PC-3 (cell line): ENCODE measurements around the gene TMC1. TPM values are rescaled to one million over a fixed set of nuclear protein-coding genes. Genes with fewer than 3 reads are reported as not detected.
"Not testable (repeated sequence)": the region's sequence is repeated elsewhere in the genome, so short reads cannot be mapped to it uniquely, and the experiment has no call there.

Source experiments
- ATAC-seq: fragments of 200-7000 bp; cut with Tn5 transposase; 2 replicates; pipeline ENCODE4 v1.9.1; 2020; ENCODE audit warnings: mild to moderate bottlenecking, moderate library complexity
- BruUV-seq: library from RNA; stranded (reverse); fragments of 400-500 nt; replicated peaks from 2 replicates; lab custom pipeline; 2021; lab: Mats Ljungman, UMichigan
- CTCF ChIA-PET: fragments of 300-600 bp; sonication (Branson Sonifier 250); formaldehyde crosslinking; loops from one replicate; lab custom pipeline; 2022; ENCODE audit warnings: antibody characterized with exemption; lab: Charles Lee
- POLR2A ChIA-PET: fragments of 300-600 bp; sonication (Branson Sonifier 250); formaldehyde crosslinking; loops from one replicate; lab custom pipeline; 2022; ENCODE audit warnings: antibody characterized with exemption; ENCODE audit not compliant: unreplicated experiment; lab: Charles Lee
- DNase-seq: peaks from one replicate; pipeline ENCODE4 v3.0.0-alpha.2; 2015
- H2AFZ ChIP-seq: fragments of 300-600 bp; sonication (generic); 2 replicates; pipeline ENCODE4 v1.6.0; 2016; ENCODE audit warnings: antibody characterized with exemption, low read length
- H3F3A ChIP-seq: fragments of 300-600 bp; sonication (generic); one replicate; pipeline ENCODE4 v1.6.0; 2017; ENCODE audit warnings: antibody characterized with exemption, low read length, control low read depth, mild to moderate bottlenecking; ENCODE audit not compliant: unreplicated experiment
- H3K27ac ChIP-seq: fragments of 300-600 bp; sonication (generic); 2 replicates; pipeline ENCODE4 v1.5.1; 2016; ENCODE audit warnings: mild to moderate bottlenecking, low read length
- H3K27me3 ChIP-seq: fragments of 300-600 bp; sonication (generic); 2 replicates; pipeline ENCODE4 v1.6.1; 2016; ENCODE audit warnings: low read length, mixed read lengths
- H3K36me3 ChIP-seq: fragments of 300-600 bp; sonication (generic); 2 replicates; pipeline ENCODE4 v1.6.1; 2016; ENCODE audit warnings: low read depth, mixed run types, low read length, mixed read lengths
- H3K4me1 ChIP-seq: fragments of 300-600 bp; sonication (generic); 2 replicates; pipeline ENCODE4 v1.5.1; 2016; ENCODE audit warnings: low read length; ENCODE audit not compliant: insufficient read depth
- H3K4me2 ChIP-seq: fragments of 300-600 bp; sonication (generic); 2 replicates; pipeline ENCODE4 v1.6.0; 2016; ENCODE audit warnings: low read length
- H3K4me3 ChIP-seq: fragments of 300-600 bp; sonication (generic); 2 replicates; pipeline ENCODE4 v1.5.1; 2016; ENCODE audit warnings: mild to moderate bottlenecking, low read length, mixed read lengths
- H3K79me2 ChIP-seq: fragments of 300-600 bp; sonication (generic); 2 replicates; pipeline ENCODE4 v1.6.1; 2017; ENCODE audit warnings: low read length, mixed read lengths
- H3K9ac ChIP-seq: fragments of 300-600 bp; sonication (generic); 2 replicates; pipeline ENCODE4 v1.6.0; 2016; ENCODE audit warnings: mild to moderate bottlenecking, low read length
- H3K9me2 ChIP-seq: fragments of 300-600 bp; sonication (generic); replicated peaks from 2 replicates; pipeline ENCODE4 v1.6.1; 2016; ENCODE audit warnings: mixed run types, low read length, mixed read lengths
- H3K9me3 ChIP-seq: fragments of 300-600 bp; sonication (generic); 2 replicates; pipeline ENCODE4 v1.6.1; 2016; ENCODE audit warnings: low read length, mixed read lengths
- H4K20me1 ChIP-seq: fragments of 300-600 bp; sonication (generic); 2 replicates; pipeline ENCODE4 v1.6.1; 2016; ENCODE audit warnings: low read length, mixed read lengths
- EZH2 ChIP-seq: fragments of 300-600 bp; sonication (generic); IDR thresholded peaks from one replicate; pipeline ENCODE4 v1.6.1; 2017; ENCODE audit warnings: antibody characterized with exemption, mild to moderate bottlenecking, low read length; ENCODE audit not compliant: unreplicated experiment
- EZH2phosphoT487 ChIP-seq: fragments of 300-600 bp; sonication (generic); IDR thresholded peaks from 2 replicates; pipeline ENCODE4 v1.6.1; 2018; ENCODE audit warnings: mild to moderate bottlenecking, antibody characterized with exemption, low read length, borderline replicate concordance
- intact Hi-C: fragments of 100-400 bp; cut with micrococcal nuclease; formaldehyde crosslinking; loops from 2 replicates; pipeline ENCODE4 v1.9.0; 2023
- total RNA-seq: library from RNA; depleted of rRNA; stranded (reverse); fragments of >200 nt; gene quantifications from 2 replicates; pipeline ENCODE4 v1.2.3, GENCODE V29; 2014
- TF ChIP-seq, protein P1 (sequence below): fragments of 300-600 bp; sonication (generic); conservative IDR thresholded peaks from 2 replicates; pipeline ENCODE4 v1.5.1; 2017; ENCODE audit warnings: antibody characterized with exemption, low read depth, mild to moderate bottlenecking, low read length

TMC1 gene
- total RNA-seq, 1 experiment from 2014 or later, result 0.15 TPM

DNA sequence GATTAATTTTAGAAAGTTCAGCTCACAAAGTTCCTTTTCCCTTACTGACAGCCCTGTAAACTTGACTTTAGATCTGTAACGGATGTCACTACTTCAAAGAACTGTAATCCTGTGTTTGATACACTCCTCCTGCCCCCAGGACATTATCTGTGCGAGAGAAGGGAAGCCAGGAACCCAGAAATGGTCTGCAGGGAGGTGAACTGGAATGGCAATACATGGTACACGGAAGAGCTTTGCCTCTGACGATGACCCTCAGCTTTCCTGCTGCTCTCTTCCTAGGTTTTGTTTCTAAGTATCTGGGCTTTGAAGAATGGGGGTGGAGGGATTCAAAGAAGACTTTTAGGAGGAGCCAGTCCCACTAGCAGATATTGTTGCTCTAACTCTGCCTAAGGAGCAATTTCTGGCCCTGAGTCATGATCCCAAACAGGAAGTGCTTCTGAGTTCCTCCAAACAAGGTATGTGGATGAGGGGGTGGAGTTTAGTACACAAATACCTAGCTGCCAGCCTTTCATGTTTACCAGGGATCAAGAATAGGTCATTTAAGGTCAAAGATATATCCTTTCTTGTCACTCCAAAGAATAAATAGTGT lies 43.4 kb upstream of the TMC1 start:
- BruUV-seq, result no TSS peak
- ATAC-seq (peak; percentile 70), DNase-seq (peak; percentile 86)
- H3K4me2 ChIP-seq, result peak overlapping the region; percentile 76
- H3K4me1 ChIP-seq, result peaks cover 45% of the 10 kb centered on the region
- ChIA-PET CTCF (no interaction called here), POLR2A (no interaction called here)
- intact Hi-C loops, result loop anchor here (1.0 to 5.0 kb wide), 7 partner anchors 34 to 186 kb away; no protein-coding TSS in a partner anchor
- H3K9me2 ChIP-seq, result no peaks in the 10 kb centered on the region
- H3K27me3 ChIP-seq, result no peaks in the 10 kb centered on the region
- TF ChIP-seq, protein P1, sequence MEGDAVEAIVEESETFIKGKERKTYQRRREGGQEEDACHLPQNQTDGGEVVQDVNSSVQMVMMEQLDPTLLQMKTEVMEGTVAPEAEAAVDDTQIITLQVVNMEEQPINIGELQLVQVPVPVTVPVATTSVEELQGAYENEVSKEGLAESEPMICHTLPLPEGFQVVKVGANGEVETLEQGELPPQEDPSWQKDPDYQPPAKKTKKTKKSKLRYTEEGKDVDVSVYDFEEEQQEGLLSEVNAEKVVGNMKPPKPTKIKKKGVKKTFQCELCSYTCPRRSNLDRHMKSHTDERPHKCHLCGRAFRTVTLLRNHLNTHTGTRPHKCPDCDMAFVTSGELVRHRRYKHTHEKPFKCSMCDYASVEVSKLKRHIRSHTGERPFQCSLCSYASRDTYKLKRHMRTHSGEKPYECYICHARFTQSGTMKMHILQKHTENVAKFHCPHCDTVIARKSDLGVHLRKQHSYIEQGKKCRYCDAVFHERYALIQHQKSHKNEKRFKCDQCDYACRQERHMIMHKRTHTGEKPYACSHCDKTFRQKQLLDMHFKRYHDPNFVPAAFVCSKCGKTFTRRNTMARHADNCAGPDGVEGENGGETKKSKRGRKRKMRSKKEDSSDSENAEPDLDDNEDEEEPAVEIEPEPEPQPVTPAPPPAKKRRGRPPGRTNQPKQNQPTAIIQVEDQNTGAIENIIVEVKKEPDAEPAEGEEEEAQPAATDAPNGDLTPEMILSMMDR, result no peak
- no peak for TF ChIP-seq EZH2phosphoT487
- no peak for TF ChIP-seq EZH2
- peak overlapping the region; percentile 34; the same call in 1 of the 2 replicates for H3K4me3 ChIP-seq
- H3K9me3 ChIP-seq, result no peaks in the 10 kb centered on the region
- H3K36me3 ChIP-seq, result no peaks in the 10 kb centered on the region
- no peak overlapping the region for H3K9ac ChIP-seq
- H3K27ac ChIP-seq, result peak overlapping the region; percentile 58
- no peaks in the 10 kb centered on the region for H4K20me1 ChIP-seq
- H3K79me2 ChIP-seq, result no peaks in the 10 kb centered on the region
- peaks cover 4% of the 10 kb centered on the region for H3F3A ChIP-seq
- peak overlapping the region; percentile 55 for H2AFZ ChIP-seq

DNA sequence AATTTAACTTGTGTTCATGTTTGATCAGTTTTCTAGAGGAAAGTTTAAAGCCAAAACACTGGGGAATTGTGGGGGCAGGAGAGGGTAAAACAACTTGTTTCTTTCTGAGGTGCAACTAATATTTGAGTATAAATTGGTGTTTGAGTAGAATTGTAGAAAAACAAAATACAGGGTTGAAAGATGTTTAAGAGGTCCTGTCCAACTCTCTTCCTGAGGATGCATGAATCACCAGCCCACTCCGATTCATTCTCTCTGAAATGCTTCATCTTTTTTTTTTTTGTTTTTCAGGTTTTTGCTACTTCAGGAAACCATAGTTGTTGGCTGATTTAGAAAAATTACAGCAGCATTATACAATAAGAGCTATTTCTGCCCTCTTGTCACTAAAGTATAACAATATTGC lies 42.4 kb upstream of the TMC1 start:
- intact Hi-C loops, result loop anchor here (5.0 kb wide), 4 partner anchors 33 to 187 kb away; no protein-coding TSS in a partner anchor
- CTCF ChIA-PET, result no interaction called here
- DNase-seq, result no peak
- H3K9me3 ChIP-seq, result no peaks in the 10 kb centered on the region
- H3K4me1 ChIP-seq, result peaks cover 45% of the 10 kb centered on the region
- H4K20me1 ChIP-seq, result no peaks in the 10 kb centered on the region
- no TSS peak for BruUV-seq
- no peak for ATAC-seq
- peaks cover 4% of the 10 kb centered on the region for H3F3A ChIP-seq
- no peak overlapping the region for H3K9ac ChIP-seq
- H3K4me3 ChIP-seq, result no peak overlapping the region
- H3K4me2 ChIP-seq, result 0 out of 2 replicates have a peak overlapping the region, but pooled peaks have one; percentile 76
- H3K79me2 ChIP-seq, result no peaks in the 10 kb centered on the region
- no peaks in the 10 kb centered on the region for H3K9me2 ChIP-seq
- H2AFZ ChIP-seq, result no peak overlapping the region
- H3K36me3 ChIP-seq, result no peaks in the 10 kb centered on the region
- no peaks in the 10 kb centered on the region for H3K27me3 ChIP-seq
- POLR2A ChIA-PET, result no interaction called here
- TF ChIP-seq EZH2phosphoT487 (no peak), EZH2 (no peak)
- TF ChIP-seq, protein P1, result no peak
- 0 out of 2 replicates have a peak overlapping the region, but pooled peaks have one; percentile 58 for H3K27ac ChIP-seq

DNA sequence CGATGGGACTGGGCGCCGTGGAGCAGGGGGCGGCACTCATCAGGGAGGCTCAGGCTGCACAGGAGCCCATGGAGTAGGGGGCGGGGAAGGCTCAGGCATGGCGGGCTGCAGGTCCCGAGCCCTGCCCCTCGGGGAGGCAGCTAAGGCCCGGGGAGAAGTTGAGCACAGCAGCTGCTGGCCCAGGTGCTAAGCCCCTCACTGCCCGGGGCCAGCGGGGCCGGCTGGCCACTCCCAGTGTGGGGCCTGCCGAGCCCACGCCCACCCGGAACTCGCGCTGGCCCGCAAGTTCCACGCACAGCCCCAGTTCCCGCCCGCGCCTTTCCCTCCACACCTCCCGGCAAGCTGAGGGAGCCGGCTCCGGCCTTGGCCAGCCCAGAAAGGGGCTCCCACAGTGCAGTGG lies 41.1 kb upstream of the TMC1 start:
- H3K9ac ChIP-seq, POLR2A ChIA-PET, H4K20me1 ChIP-seq, H3K4me2 ChIP-seq, ATAC-seq, H3K27ac ChIP-seq, BruUV-seq, H2AFZ ChIP-seq, H3K79me2 ChIP-seq, H3K27me3 ChIP-seq, intact Hi-C loops, CTCF ChIA-PET, H3K9me2 ChIP-seq, DNase-seq, H3K9me3 ChIP-seq, H3K4me3 ChIP-seq, H3F3A ChIP-seq, H3K36me3 ChIP-seq: not testable (repeated sequence)
- peaks cover 45% of the 10 kb centered on the region for H3K4me1 ChIP-seq
